ENCODE measurements around the gene GRAMD2B. TPM values are rescaled to one million over a fixed set of nuclear protein-coding genes. Genes with fewer than 3 reads are reported as not detected.
"Not testable (repeated sequence)": the region's sequence is repeated elsewhere in the genome, so short reads cannot be mapped to it uniquely, and the experiment has no call there.

Gene GRAMD2B
- 10 to 100 TPM; 19.1 to 44.1 (median 36.7) TPM for total RNA-seq

DNA sequence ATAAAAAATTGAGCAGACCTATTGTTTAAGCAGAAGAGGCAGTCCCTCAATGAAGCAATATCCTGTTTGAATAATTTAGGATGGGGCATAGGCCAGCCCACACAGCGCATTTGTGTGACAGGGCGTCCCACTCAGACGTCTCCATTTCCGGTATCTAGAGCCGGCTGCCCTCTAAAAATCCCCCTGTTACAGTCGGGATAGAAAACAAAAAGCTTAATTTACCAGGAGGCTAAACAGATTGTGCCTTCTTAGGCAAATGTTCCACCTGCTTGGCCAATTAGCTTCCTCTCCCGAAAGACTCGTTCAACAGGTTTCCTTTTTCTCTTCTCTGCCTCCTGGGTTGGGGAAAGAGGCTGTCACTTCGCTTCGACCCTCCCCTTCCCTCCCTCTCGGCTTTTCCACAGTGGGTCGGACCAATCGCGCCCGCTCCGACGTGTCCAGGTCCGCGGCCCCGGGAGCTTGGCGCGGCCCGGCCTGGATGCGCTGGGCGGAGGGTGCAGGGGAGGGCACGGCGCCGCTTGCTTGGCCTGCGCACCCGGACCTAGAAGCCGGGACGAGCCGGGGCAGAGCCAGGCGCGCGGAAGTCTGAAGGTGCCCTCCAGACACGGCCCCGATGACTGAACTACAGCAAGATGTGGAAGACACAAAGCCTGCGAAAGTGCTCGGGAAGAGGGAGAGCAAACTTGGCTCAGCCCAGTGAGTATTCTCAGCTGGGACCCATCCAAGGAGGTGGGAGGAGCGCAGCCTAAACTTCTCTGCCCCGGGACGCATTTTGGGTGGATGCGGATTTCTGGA, at the start of gene GRAMD2B:
Gene GRAMD2B (plus strand): TSS at position 416 of the 795 bp plus-strand sequence. CDS start 198 bp downstream, at position 614.
- no peak for TF ChIP-seq CTCF (IDR thresholded peaks at IDR 0.05)
- ATAC-seq (ENCODE audit: low FRiP score) (peak; percentile 97), DNase-seq (ENCODE audit: low spot score) (peak; percentile 48)

DNA sequence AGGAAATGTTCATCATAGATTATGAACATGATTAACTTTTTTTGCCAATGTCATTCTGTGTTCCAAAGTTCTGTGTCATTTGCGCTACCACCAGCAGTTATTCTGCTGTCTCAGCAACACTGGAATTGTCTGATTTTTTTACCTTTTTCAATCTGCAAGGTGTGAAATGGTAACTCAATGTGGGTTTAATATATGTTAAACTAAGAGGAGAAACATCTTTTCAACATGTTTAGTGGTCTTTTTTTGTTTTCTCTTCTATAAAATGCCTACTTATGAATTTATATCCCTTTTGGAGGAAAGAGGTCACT, 49.1 kb upstream of the GRAMD2B start:
- ATAC-seq (ENCODE audit: low FRiP score), result no peak
- no peak for DNase-seq (ENCODE audit: low spot score)
- no peak for TF ChIP-seq CTCF (IDR thresholded peaks at IDR 0.05)

DNA sequence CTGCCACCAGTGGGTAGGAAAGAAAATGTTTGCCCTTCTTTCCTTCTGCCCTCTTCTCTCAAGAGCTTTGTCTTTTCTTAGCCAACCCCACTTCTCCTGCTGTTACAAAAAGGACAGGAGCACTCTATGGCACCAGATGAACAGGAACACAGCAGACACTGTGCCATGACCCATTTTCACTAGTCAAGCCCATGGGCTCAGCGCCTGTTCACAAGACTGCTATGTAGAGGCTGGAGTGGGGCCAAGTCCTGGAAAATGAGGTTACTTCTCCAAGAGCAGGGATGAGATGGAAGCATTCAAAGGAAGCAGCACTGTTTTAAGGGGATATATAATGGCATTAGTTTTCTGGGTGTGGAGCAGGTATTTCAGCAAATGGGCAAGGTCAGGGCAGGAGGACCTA, 46.8 kb upstream of the GRAMD2B start:
- no peak for ATAC-seq (ENCODE audit: low FRiP score)
- no peak for TF ChIP-seq CTCF (IDR thresholded peaks at IDR 0.05)
- DNase-seq (ENCODE audit: low spot score), result no peak

- no peak for TF ChIP-seq CTCF (IDR thresholded peaks at IDR 0.05)
- no peak for ATAC-seq (ENCODE audit: low FRiP score)
Observed at GRCh38 chr5:126377424-126377823, 45.8 kb upstream of the GRAMD2B start.

DNA sequence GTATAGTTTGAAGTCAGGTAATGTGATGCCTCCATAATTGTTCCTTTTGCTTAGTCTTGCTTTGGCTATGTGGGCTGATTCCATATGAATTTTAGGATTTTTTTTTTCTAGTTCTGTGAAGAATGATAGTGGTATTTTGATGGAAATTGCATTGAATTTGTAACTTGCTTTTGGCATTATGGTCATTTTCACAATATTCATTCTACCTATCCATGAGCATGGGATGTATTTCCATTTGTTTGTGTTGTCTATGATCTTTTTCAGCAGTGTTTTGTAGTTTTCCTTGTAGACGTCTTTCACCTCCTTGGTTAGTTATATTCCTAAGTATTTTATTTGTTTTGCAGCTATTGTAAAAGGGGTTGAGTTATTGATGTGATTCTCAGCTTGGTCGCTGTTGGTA, 42.9 kb upstream of the GRAMD2B start:
- DNase-seq (ENCODE audit: low spot score); ATAC-seq (ENCODE audit: low FRiP score): not testable (repeated sequence)

More at GRCh38 chr5:126377424-126377823, 45.8 kb upstream of the GRAMD2B start:
- DNase-seq (ENCODE audit: low spot score), result no peak

GRCh38 chr5:126383246-126383645, 40.0 kb upstream of the GRAMD2B start:
- TF ChIP-seq CTCF (IDR thresholded peaks at IDR 0.05), result no peak
- ATAC-seq (ENCODE audit: low FRiP score) (no peak), DNase-seq (ENCODE audit: low spot score) (no peak)

GRCh38 chr5:126383776-126384175, 39.4 kb upstream of the GRAMD2B start:
- no peak for TF ChIP-seq CTCF (IDR thresholded peaks at IDR 0.05)

More at GRCh38 chr5:126383776-126384175, 39.4 kb upstream of the GRAMD2B start:
- DNase-seq (ENCODE audit: low spot score), result no peak
- ATAC-seq (ENCODE audit: low FRiP score), result no peak
